ENCODE data around the gene DST. TPM values are rescaled to one million over a fixed set of nuclear protein-coding genes. Genes with fewer than 3 reads are reported as not detected.

The DST gene
- total and polyA plus RNA-seq, 2 of the 8 experiments (the other 6 are each of a cell fraction or from before 2014, with no cell fraction given), result 49.4 to 116 TPM

GRCh38 chr6:56552187-56553130 lies 90.2 kb downstream of the DST start:
- no peak overlapping the region for H2AFZ ChIP-seq (ENCODE audit: low read length)
- no peak overlapping the region for H3K4ac ChIP-seq (replicated peaks; ENCODE audit: insufficient read length, low read depth, low read length)
- no peaks in the 10 kb centered on the region for H3K27me3 ChIP-seq (replicated peaks in 1 of 4; ENCODE audit: control insufficient read depth in 3 of 4, extremely low read depth in 1 of 4, insufficient read depth in 3 of 4, low read length in 3 of 4)
- no peak overlapping the region for H3K4me3 ChIP-seq (ENCODE audit: extremely low read depth in 1 of 4, insufficient read depth in 2 of 4, low read depth in 3 of 4, low read length in 4 of 4)
- no peak overlapping the region for H4K8ac ChIP-seq (ENCODE audit: extremely low read depth, insufficient read depth, low read length)
- ChIA-PET CTCF (ENCODE audit: partially characterized antibody) (interaction anchor here (1.1 to 5.8 kb wide), 2 partner anchors 18 to 43 kb away, joined by 5 to 20 read pairs; no protein-coding TSS in a partner anchor), POLR2A (ENCODE audit: partially characterized antibody) (interaction anchor here (0.5 to 0.8 kb wide), 2 partner anchors 11 to 60 kb away, joined by 3 to 4 read pairs; no protein-coding TSS in a partner anchor)
- no peak overlapping the region for H2BK120ac ChIP-seq (replicated peaks; ENCODE audit: low read depth, low read length)
- H3K23ac ChIP-seq (ENCODE audit: insufficient read length), result no peak overlapping the region
- no peak overlapping the region for H4K5ac ChIP-seq (ENCODE audit: insufficient read length, low read depth, low read length)
- H3K36me3 ChIP-seq (ENCODE audit: control insufficient read depth in 2 of 4, insufficient read depth in 4 of 4, low read length in 3 of 4), result peaks cover 9 to 45% (median 19%) of the 10 kb centered on the region in 4 experiments; a peak in 7 of 8 replicates
- H4K20me1 ChIP-seq (replicated peaks in 1 of 2; ENCODE audit: control insufficient read depth in 1 of 2, insufficient read depth in 2 of 2, low read length in 2 of 2), result peaks cover 0 to 2% of the 10 kb centered on the region in 2 experiments
- no peak overlapping the region for H2AK5ac ChIP-seq (ENCODE audit: low read depth, low read length)
- H3K56ac ChIP-seq (replicated peaks; ENCODE audit: insufficient read length, low read depth, low read length), result no peak overlapping the region
- H3K9me3 ChIP-seq (ENCODE audit: insufficient read depth in 2 of 2, low read depth in 1 of 2, low read length in 1 of 2), result no peaks in the 10 kb centered on the region
- H2BK20ac ChIP-seq (ENCODE audit: low read length), result no peak overlapping the region
- no peak overlapping the region for H2BK12ac ChIP-seq (ENCODE audit: low read depth, low read length)
- WGBS, 2 experiments (ENCODE audit: extremely low coverage in 1 of 2, insufficient coverage in 1 of 2, insufficient read length in 1 of 2, insufficient replicate concordance in 2 of 2, low coverage in 1 of 2, low lambda C conversion rate in 2 of 2, missing lambda C conversion rate in 1 of 2), result 90% methylated on average over 7 of the region's 7 CpGs; no CpG with 5 or more reads in 1 of the 2 experiments
- DNase-seq (ENCODE audit: low read depth in 1 of 2, low spot score in 2 of 2) (no peak), FAIRE-seq (no peak)
- no peaks in the 10 kb centered on the region for H3K4me1 ChIP-seq (replicated peaks in 1 of 4; ENCODE audit: control insufficient read depth in 3 of 4, insufficient read depth in 4 of 4, low read length in 3 of 4)
- H3K23me2 ChIP-seq (ENCODE audit: low read depth, low read length), result no peaks in the 10 kb centered on the region
- no peak overlapping the region for H3K18ac ChIP-seq (ENCODE audit: extremely low read depth, low read length)
- H2BK5ac ChIP-seq (ENCODE audit: low read depth, low read length), result no peak overlapping the region
- no peak overlapping the region for H4K91ac ChIP-seq (replicated peaks; ENCODE audit: insufficient read length, low read length)
- H3K4me2 ChIP-seq (ENCODE audit: insufficient read depth in 1 of 2, low read depth in 2 of 2, low read length in 2 of 2), result no peak overlapping the region
- no peak overlapping the region for H3K9ac ChIP-seq (replicated peaks in 1 of 4; ENCODE audit: extremely low read depth in 1 of 4, low read depth in 3 of 4, low read length in 3 of 4)
- no peak overlapping the region for H3K27ac ChIP-seq (ENCODE audit: low read depth, low read length)
- H3K14ac ChIP-seq (ENCODE audit: insufficient read length), result no peak overlapping the region
- H3K79me1 ChIP-seq (ENCODE audit: low read depth, low read length), result no peaks in the 10 kb centered on the region
- no peak overlapping the region for H2BK15ac ChIP-seq (ENCODE audit: low read length)
- peaks cover 0 to 10% of the 10 kb centered on the region in 2 experiments; a peak in 1 of 4 replicates for H3K79me2 ChIP-seq (ENCODE audit: control insufficient read depth in 1 of 2, insufficient read depth in 2 of 2, low read length in 2 of 2)
- no peak for TF ChIP-seq NRF1 (IDR thresholded peaks at IDR 0.05; ENCODE audit: low read depth, low read length)
- TF ChIP-seq EGR1 (IDR thresholded peaks at IDR 0.05; ENCODE audit: borderline replicate concordance, low read depth, low read length), result no peak
- no peak for TF ChIP-seq CREB1 (IDR thresholded peaks at IDR 0.05)
- no peak for TF ChIP-seq NANOG (IDR thresholded peaks at IDR 0.05; ENCODE audit: insufficient read depth, low read depth, low read length, poor library complexity, severe bottlenecking)
- no peak for TF ChIP-seq TAF7 (optimal IDR thresholded peaks at IDR 0.05; ENCODE audit: borderline replicate concordance, low read depth, low read length)
- no peak for TF ChIP-seq CHD1 (IDR thresholded peaks at IDR 0.05; ENCODE audit: low read depth, low read length)
- TF ChIP-seq EP300 (IDR thresholded peaks at IDR 0.05; ENCODE audit: borderline replicate concordance in 1 of 2, low read depth in 2 of 2, low read length in 2 of 2), result no peak
- TF ChIP-seq CEBPB (IDR thresholded peaks at IDR 0.05; ENCODE audit: low read depth, low read length), result no peak
- TF ChIP-seq RAD21 (IDR thresholded peaks at IDR 0.05 in 1 of 2, conservative IDR thresholded peaks at IDR 0.05 in 1 of 2; ENCODE audit: low read depth in 2 of 2, low read length in 2 of 2), result no peak
- TF ChIP-seq HDAC2 (IDR thresholded peaks at IDR 0.05; ENCODE audit: borderline replicate concordance in 1 of 2, low read depth in 2 of 2, low read length in 2 of 2), result no peak
- no peak for TF ChIP-seq TBP (IDR thresholded peaks at IDR 0.05; ENCODE audit: low read depth, low read length)
